Spleen (tissue), 11 donors: ENCODE results near the gene SLC46A2. TPM values are rescaled to one million over a fixed set of nuclear protein-coding genes. Genes with fewer than 3 reads are reported as not detected.

ENCODE experiments used
- DNase-seq: peaks from one replicate; pipeline ENCODE4 v3.0.0-alpha.2; 2020
- H3K27ac ChIP-seq, 8 donors: fragments of 200-600 bp; sonication (generic) in 7 of 8; 1 replicate in 4 of 8; 2 replicates in 4 of 8; pipeline versions ENCODE4 v1.5.0 to v1.8.0; 2016 to 2021; ENCODE audit warnings: inconsistent platforms in 4 of 8, mild to moderate bottlenecking in 4 of 8, moderate library complexity in 1 of 8
- H3K27me3 ChIP-seq, 7 donors: fragments of 200-600 bp; sonication (generic) in 6 of 7; replicated peaks in 1 of 7; 1 replicate in 4 of 7; 2 replicates in 3 of 7; pipeline versions ENCODE4 v1.5.0 to v1.8.0; 2016 to 2021; ENCODE audit warnings: inconsistent platforms in 3 of 7, mild to moderate bottlenecking in 1 of 7
- H3K36me3 ChIP-seq, 6 donors: fragments of 200-600 bp; sonication (generic) in 5 of 6; 1 replicate in 4 of 6; 2 replicates in 2 of 6; pipeline versions ENCODE4 v1.5.0 to v1.8.0; 2016 to 2021; ENCODE audit warnings: inconsistent platforms in 2 of 6
- H3K4me1 ChIP-seq, 6 donors: fragments of 200-600 bp; sonication (generic) in 5 of 6; 1 replicate in 3 of 6; 2 replicates in 3 of 6; pipeline versions ENCODE4 v1.5.0 to v1.8.0; 2016 to 2021; ENCODE audit warnings: inconsistent platforms in 3 of 6
- H3K4me3 ChIP-seq, 8 donors: fragments of 200-600 bp; sonication (generic) in 7 of 8; 1 replicate in 4 of 8; 2 replicates in 4 of 8; pipeline versions ENCODE4 v1.5.0 to v1.8.0; 2016 to 2021; ENCODE audit warnings: inconsistent platforms in 4 of 8, mild to moderate bottlenecking in 4 of 8, moderate library complexity in 2 of 8
- H3K9me3 ChIP-seq, 8 donors: fragments of 200-600 bp; sonication (generic) in 7 of 8; 1 replicate in 4 of 8; 2 replicates in 4 of 8; pipeline versions ENCODE4 v1.5.0 to v1.8.0; 2016 to 2021; ENCODE audit warnings: inconsistent platforms in 4 of 8
- POLR2A ChIP-seq, 3 donors: fragments of 450-650 bp; IDR thresholded peaks; one replicate each; pipeline ENCODE4 v1.5.1; 2017; ENCODE audit warnings: antibody characterized with exemption in 3 of 3, mild to moderate bottlenecking in 1 of 3
- POLR2AphosphoS5 ChIP-seq, 3 donors: sonication (generic); formaldehyde crosslinking; IDR thresholded peaks; one replicate each; pipeline ENCODE4 v1.5.1; 2017; ENCODE audit warnings: antibody characterized with exemption in 3 of 3
- WGBS, 5 donors: extraction: QIAGEN DNeasy Blood & Tissue Kit in 3 of 5; methylation state at CpG; one replicate each; pipeline versions ENCODE4 v1.1.5 to v1.1.7; 2013 to 2018; 5-methylcytosine and 5-hydroxymethylcytosine counted together
- intact Hi-C: fragments of 100-400 bp; cut with DNase I; formaldehyde crosslinking; loops from one replicate; pipeline ENCODE4 v1.15.0; 2023; ENCODE audit warnings: low total_unique reads
- polyA plus RNA-seq, 3 donors: library from polyadenylated mRNA; stranded (reverse); fragments of 200-250 nt; gene quantifications; one replicate each; pipeline ENCODE4 v1.2.1, GENCODE V29; 2013
- total RNA-seq, 7 donors: library from RNA; depleted of rRNA in 3 of 7; stranded (reverse); fragments of >200 nt in 3 of 7; fragmentation: NEBNext Ultra II Directional in 4 of 7; extraction: Animal tissue kit (Norgen Biotek cat#: 25700) in 4 of 7; gene quantifications; one replicate each; pipeline versions ENCODE4 v1.1.0 to v1.2.1, GENCODE V29; 2016 to 2021
- TF ChIP-seq, protein P1 (sequence below), 11 experiments: fragments of 200-600 bp in 7 of 11; fragments of 450-650 bp in 4 of 11; sonication (generic) in 4 of 11; IDR thresholded peaks in 8 of 11; conservative IDR thresholded peaks in 3 of 11; 1 replicate in 7 of 11; 2 replicates in 4 of 11; pipeline versions ENCODE4 v1.4.0 to v1.8.0; 2016 to 2021; ENCODE audit warnings: antibody characterized with exemption in 11 of 11, inconsistent platforms in 4 of 11, mild to moderate bottlenecking in 1 of 11
- donor health status: healthy with polysubstance abuse.
- donor health status: DM: no; HTN: no; CAD: no; lungs with moderate emphysema.
- donor health status: DM: no; HTN: no; CAD: no.
- donor health status: Bipolar disorder and iron deficiency.
- donor health status: healthy.
- donor health status: DM: no; HTN: no; CAD: no.
- donor health status: DM: yes; HTN: yes; CAD: no.

SLC46A2 gene
- total and polyA plus RNA-seq, 10 donors: 0.20 to 5.8 (median 0.94) TPM

DNA sequence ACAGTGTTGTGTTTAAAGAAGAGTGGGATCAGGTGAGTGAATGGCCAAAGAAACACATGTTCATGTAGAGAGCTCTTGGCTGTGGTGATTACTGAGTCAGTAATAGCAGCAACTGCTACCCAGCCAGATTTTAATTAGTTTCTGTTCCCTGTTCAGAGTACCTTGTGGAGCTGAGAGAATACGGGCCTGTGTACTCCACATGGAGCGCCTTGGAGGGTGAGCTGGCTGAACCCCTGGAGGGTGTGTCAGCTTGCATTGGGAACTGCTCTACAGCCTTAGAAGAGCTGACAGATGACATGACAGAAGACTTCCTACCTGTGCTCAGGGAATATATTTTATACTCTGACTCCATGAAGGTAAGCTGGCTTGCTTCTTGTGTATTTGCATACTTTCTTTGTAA lies 52.3 kb downstream of the SLC46A2 start:
- H3K4me1 ChIP-seq: no peaks in the 10 kb centered on the region
- H3K9me3 ChIP-seq: no peaks in the 10 kb centered on the region
- peaks cover 0 to 52% (median 7%) of the 10 kb centered on the region in 6 donors for H3K36me3 ChIP-seq
- 66 to 100% (median 85%) methylated on average over 2 of the region's 2 CpGs for WGBS, 5 donors
- DNase-seq: no peak
- TF ChIP-seq, protein P1, sequence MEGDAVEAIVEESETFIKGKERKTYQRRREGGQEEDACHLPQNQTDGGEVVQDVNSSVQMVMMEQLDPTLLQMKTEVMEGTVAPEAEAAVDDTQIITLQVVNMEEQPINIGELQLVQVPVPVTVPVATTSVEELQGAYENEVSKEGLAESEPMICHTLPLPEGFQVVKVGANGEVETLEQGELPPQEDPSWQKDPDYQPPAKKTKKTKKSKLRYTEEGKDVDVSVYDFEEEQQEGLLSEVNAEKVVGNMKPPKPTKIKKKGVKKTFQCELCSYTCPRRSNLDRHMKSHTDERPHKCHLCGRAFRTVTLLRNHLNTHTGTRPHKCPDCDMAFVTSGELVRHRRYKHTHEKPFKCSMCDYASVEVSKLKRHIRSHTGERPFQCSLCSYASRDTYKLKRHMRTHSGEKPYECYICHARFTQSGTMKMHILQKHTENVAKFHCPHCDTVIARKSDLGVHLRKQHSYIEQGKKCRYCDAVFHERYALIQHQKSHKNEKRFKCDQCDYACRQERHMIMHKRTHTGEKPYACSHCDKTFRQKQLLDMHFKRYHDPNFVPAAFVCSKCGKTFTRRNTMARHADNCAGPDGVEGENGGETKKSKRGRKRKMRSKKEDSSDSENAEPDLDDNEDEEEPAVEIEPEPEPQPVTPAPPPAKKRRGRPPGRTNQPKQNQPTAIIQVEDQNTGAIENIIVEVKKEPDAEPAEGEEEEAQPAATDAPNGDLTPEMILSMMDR (IDR thresholded peaks at IDR 0.05 in 8 of 11, conservative IDR thresholded peaks at IDR 0.05 in 3 of 11): no peak
- TF ChIP-seq POLR2A (IDR thresholded peaks at IDR 0.05) (no peak), POLR2AphosphoS5 (IDR thresholded peaks at IDR 0.05) (no peak)
- no peak overlapping the region for H3K27ac ChIP-seq
- no peaks in the 10 kb centered on the region for H3K27me3 ChIP-seq
- intact Hi-C loops: no loop called here
- no peak overlapping the region for H3K4me3 ChIP-seq

GRCh38 chr9:112836394-112836793 lies 54.3 kb downstream of the SLC46A2 start:
- peaks cover 0 to 63% (median 7%) of the 10 kb centered on the region in 6 donors for H3K36me3 ChIP-seq
- intact Hi-C loops: no loop called here
- no peaks in the 10 kb centered on the region for H3K27me3 ChIP-seq
- no peak for DNase-seq
- WGBS, 5 donors: 69 to 83% (median 73%) methylated on average over 3 of the region's 3 CpGs
- no peak overlapping the region for H3K4me3 ChIP-seq
- TF ChIP-seq POLR2AphosphoS5 (IDR thresholded peaks at IDR 0.05): no peak
- TF ChIP-seq, protein P1 (IDR thresholded peaks at IDR 0.05 in 8 of 11, conservative IDR thresholded peaks at IDR 0.05 in 3 of 11): no peak
- TF ChIP-seq POLR2A (IDR thresholded peaks at IDR 0.05): no peak
- peaks cover 4 to 8% (median 6%) of the 10 kb centered on the region in 6 donors for H3K4me1 ChIP-seq
- no peaks in the 10 kb centered on the region for H3K9me3 ChIP-seq
- no peak overlapping the region for H3K27ac ChIP-seq

- H3K27ac ChIP-seq: no peak overlapping the region
- intact Hi-C loops: no loop called here
- no peaks in the 10 kb centered on the region for H3K27me3 ChIP-seq
- H3K4me3 ChIP-seq: no peak overlapping the region
- 90 to 93% (median 91%) methylated on average over 4 of the region's 4 CpGs for WGBS, 5 donors
- H3K36me3 ChIP-seq: peaks cover 0 to 41% (median 3%) of the 10 kb centered on the region in 6 donors
- no peaks in the 10 kb centered on the region for H3K9me3 ChIP-seq
- DNase-seq: no peak
- TF ChIP-seq POLR2AphosphoS5 (IDR thresholded peaks at IDR 0.05) (no peak), POLR2A (IDR thresholded peaks at IDR 0.05) (no peak)
- TF ChIP-seq, protein P1 (IDR thresholded peaks at IDR 0.05 in 8 of 11, conservative IDR thresholded peaks at IDR 0.05 in 3 of 11): no peak
- peaks cover 6 to 20% (median 15%) of the 10 kb centered on the region in 6 donors for H3K4me1 ChIP-seq
Measured at GRCh38 chr9:112833081-112833480, 57.6 kb downstream of the SLC46A2 start.

GRCh38 chr9:112831969-112832368 lies 58.7 kb downstream of the SLC46A2 start:
- WGBS, 5 donors: 92 to 95% (median 93%) methylated on average over 3 of the region's 3 CpGs
- DNase-seq: no peak
- intact Hi-C loops: no loop called here
- Histone ChIP-seq H3K36me3 (peaks cover 0 to 37% (median 3%) of the 10 kb centered on the region in 6 donors), H3K27ac (no peak overlapping the region), H3K9me3 (no peaks in the 10 kb centered on the region), H3K27me3 (no peaks in the 10 kb centered on the region), H3K4me3 (no peak overlapping the region), H3K4me1 (peaks cover 6 to 20% (median 15%) of the 10 kb centered on the region in 6 donors)
- TF ChIP-seq, protein P1 (IDR thresholded peaks at IDR 0.05 in 8 of 11, conservative IDR thresholded peaks at IDR 0.05 in 3 of 11): no peak
- no peak for TF ChIP-seq POLR2A (IDR thresholded peaks at IDR 0.05)
- TF ChIP-seq POLR2AphosphoS5 (IDR thresholded peaks at IDR 0.05): no peak
